ENCODE results near the gene C22orf15. TPM values are rescaled to one million over a fixed set of nuclear protein-coding genes. Genes with fewer than 3 reads are reported as not detected.
A peak's percentile ranks its signal among the peaks of the same experiment; 100 is the strongest.

Gene C22orf15
- total and polyA plus RNA-seq, 9 of the 15 experiments (the other 6 are each of a cell fraction or from before 2014, with no cell fraction given) = 0.07 TPM; not detected in 8

- Histone ChIP-seq H3K36me3 (ENCODE audit: control insufficient read depth, insufficient read depth, low read length) (peaks cover 14% of the 10 kb centered on the region), H3K27me3 (ENCODE audit: control insufficient read depth in 2 of 2, insufficient read depth in 2 of 2, low read length in 2 of 2) (no peaks in the 10 kb centered on the region), H4K20me1 (replicated peaks; ENCODE audit: control insufficient read depth, insufficient read depth, low read length) (peaks cover 14% of the 10 kb centered on the region), H3K9me1 (ENCODE audit: control insufficient read depth, insufficient read depth, low read length) (peaks cover 6% of the 10 kb centered on the region), H3K9ac (ENCODE audit: insufficient read depth in 1 of 2, low read depth in 2 of 2, low read length in 2 of 2) (no peak overlapping the region), H3K27ac (ENCODE audit: extremely low read depth, low read depth, low read length) (no peak overlapping the region), H3K4me1 (replicated peaks in 1 of 2; ENCODE audit: control insufficient read depth in 2 of 2, insufficient read depth in 2 of 2, low read length in 2 of 2) (peaks cover 17 to 24% of the 10 kb centered on the region in 2 experiments; a peak in 4 of 5 replicates), H3K4me3 (no peak overlapping the region), H2AFZ (ENCODE audit: low read depth, low read length) (no peak overlapping the region), H3K79me2 (ENCODE audit: control insufficient read depth, insufficient read depth, low read length) (peaks cover 3% of the 10 kb centered on the region; the same call in 1 of the 3 replicates), H3K9me3 (replicated peaks; ENCODE audit: control insufficient read depth, insufficient read depth, low read depth, low read length) (no peaks in the 10 kb centered on the region), H3K4me2 (ENCODE audit: insufficient read depth, low read length) (no peak overlapping the region)
- FAIRE-seq = no peak
- no peak for ATAC-seq
- in situ Hi-C loops (cut with MboI) = no loop called here
- CTCF ChIA-PET (ENCODE audit: low intra/inter-chr PET ratio) = no interaction called here
- TF ChIP-seq, protein P1, sequence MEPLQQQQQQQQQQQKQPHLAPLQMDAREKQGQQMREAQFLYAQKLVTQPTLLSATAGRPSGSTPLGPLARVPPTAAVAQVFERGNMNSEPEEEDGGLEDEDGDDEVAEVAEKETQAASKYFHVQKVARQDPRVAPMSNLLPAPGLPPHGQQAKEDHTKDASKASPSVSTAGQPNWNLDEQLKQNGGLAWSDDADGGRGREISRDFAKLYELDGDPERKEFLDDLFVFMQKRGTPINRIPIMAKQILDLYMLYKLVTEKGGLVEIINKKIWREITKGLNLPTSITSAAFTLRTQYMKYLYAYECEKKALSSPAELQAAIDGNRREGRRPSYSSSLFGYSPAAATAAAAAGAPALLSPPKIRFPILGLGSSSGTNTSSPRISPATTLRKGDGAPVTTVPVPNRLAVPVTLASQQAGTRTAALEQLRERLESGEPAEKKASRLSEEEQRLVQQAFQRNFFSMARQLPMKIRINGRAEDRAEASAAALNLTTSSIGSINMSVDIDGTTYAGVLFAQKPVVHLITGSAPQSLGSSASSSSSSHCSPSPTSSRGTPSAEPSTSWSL (CRISPR knock-in tag; IDR thresholded peaks at IDR 0.05; ENCODE audit: borderline replicate concordance) = no peak
- no peak for TF ChIP-seq MBD2 (IDR thresholded peaks at IDR 0.05; ENCODE audit: borderline replicate concordance, low read depth)
- peak; percentile 45; the same call in 1 of the 2 replicates for TF ChIP-seq BCOR (IDR thresholded peaks at IDR 0.05)
- TF ChIP-seq KDM1A (IDR thresholded peaks at IDR 0.05) = peak; percentile 14 to 31; a peak in 1 of 4 replicates
- no peak for TF ChIP-seq KLF16 (IDR thresholded peaks at IDR 0.05)
- TF ChIP-seq RBFOX2 (IDR thresholded peaks at IDR 0.05; ENCODE audit: low read depth, low read length) = no peak
- TF ChIP-seq CHD4 (IDR thresholded peaks at IDR 0.05; ENCODE audit: insufficient read depth, insufficient replicate concordance, low read depth, low read length, poor library complexity, severe bottlenecking) = no peak
- TF ChIP-seq RBM25 (IDR thresholded peaks at IDR 0.05; ENCODE audit: low read depth, low read length, severe bottlenecking) = peak; percentile 55
- TF ChIP-seq CC2D1A (IDR thresholded peaks at IDR 0.05) = no peak
- no peak for TF ChIP-seq ZNF311 (CRISPR knock-in tag; IDR thresholded peaks at IDR 0.05)
- no peak for TF ChIP-seq ARNT (IDR thresholded peaks at IDR 0.05)
- POLR2A ChIA-PET = interaction anchor here (0.8 to 1.3 kb wide), 2 partner anchors 9 to 17 kb away, joined by 4 read pairs; partner anchors contain the start of gene ZNF70
- 38% methylated on average over 5 of the region's 6 CpGs for WGBS (ENCODE audit: insufficient coverage, low coverage, missing lambda C conversion rate)
- intact Hi-C loops (cut with micrococcal nuclease) = loop anchor here (10.0 kb wide), 1 partner anchor 135 kb away; no protein-coding TSS in a partner anchor
- no peak for DNase-seq (ENCODE audit: extremely low read depth in 1 of 4, low spot score in 3 of 4)
- BruUV-seq (replicated peaks) = no TSS peak
Measured at GRCh38 chr22:23760056-23760455, 2.7 kb upstream of the C22orf15 start.
